GM21447 (cell line): ENCODE data around the gene CAPSL.
"Not testable (repeated sequence)": the region's sequence is repeated elsewhere in the genome, so short reads cannot be mapped to it uniquely, and the experiment has no call there.

Experiments used
- ATAC-seq: cut with Tn5 transposase; IDR thresholded peaks from one replicate; pipeline ENCODE4 v1.9.1; 2021; ENCODE audit not compliant: unreplicated experiment

The CAPSL gene

DNA sequence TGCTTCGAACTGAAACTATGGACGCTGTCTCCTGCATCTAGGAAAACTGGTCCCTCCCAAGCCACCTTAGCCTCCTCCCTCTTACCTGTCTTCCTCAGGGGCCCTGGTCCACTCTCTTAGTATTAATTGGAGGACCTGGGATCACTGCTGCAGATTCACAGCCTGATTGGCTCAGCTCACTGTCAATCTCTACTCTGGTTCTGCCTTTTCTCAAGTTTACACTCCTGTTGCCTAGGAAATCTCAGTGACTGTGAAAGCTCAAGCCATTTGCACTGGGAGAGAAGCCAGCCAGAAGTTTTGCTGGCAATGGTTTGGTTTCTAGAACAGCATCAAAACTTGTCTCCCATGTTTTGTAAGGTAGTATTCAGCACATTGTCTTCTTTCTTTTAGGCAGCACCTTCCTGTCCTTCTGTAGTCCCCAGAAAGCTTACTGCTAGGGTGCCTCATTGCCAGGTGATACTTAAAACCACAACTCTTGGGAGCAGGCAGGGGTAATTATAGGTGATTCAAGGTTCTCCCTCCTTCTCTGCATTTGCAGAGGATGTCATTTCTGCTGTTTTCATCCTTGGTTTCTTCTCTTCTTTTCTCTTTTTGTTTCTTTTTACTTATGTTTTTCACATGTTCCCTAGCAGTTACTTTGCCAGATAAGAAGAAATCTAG lies at the start of gene CAPSL:
CAPSL (minus strand) TSS at position 55 of the 660 bp plus-strand sequence. CDS start 17,502 bp downstream, outside the sequence.
- ATAC-seq, result no peak

GRCh38 chr5:35987776-35988175 lies 49.4 kb upstream of the CAPSL start:
- ATAC-seq, result no peak

DNA sequence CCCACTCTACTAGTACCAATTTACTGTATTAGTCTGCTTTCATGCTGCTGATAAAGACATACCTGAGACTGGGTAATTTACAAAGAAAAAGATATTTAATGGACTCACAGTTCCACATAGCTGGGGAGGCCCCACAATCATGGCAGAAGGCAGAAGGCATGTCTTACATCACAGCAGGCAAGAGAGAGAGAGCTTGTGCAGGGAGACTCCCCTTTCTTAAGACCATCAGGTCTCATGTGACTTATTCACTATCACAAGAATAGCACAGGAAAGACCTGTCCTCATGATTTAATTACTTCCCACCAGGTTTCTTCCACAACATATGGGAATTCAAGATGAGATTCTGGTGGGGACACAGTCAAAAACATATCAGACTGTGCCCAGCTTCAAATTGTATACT lies 41.3 kb upstream of the CAPSL start:
- ATAC-seq, result no peak

- not testable (repeated sequence) for ATAC-seq
Observed at GRCh38 chr5:35976859-35977258, 38.4 kb upstream of the CAPSL start.

DNA sequence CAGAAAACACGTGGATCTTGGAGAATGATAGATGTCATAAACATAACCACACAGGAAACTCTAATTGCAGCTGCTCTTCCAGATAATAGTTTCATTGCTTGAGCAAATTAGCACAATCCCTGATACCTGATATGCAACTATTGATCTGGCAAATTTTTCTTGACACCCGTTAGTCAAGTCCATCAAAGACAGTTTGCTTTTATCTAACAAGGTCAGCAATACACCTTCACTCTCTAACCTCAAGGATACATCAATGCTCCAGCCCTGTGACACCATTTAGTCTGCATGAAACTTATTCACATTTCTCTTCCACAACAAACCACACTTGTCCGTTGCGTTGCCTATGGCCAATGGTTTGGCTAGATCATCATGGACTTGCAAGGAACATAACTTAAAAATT lies 36.1 kb upstream of the CAPSL start:
- no peak for ATAC-seq

GRCh38 chr5:35971878-35972210 lies 33.4 kb upstream of the CAPSL start:
- no peak for ATAC-seq

DNA sequence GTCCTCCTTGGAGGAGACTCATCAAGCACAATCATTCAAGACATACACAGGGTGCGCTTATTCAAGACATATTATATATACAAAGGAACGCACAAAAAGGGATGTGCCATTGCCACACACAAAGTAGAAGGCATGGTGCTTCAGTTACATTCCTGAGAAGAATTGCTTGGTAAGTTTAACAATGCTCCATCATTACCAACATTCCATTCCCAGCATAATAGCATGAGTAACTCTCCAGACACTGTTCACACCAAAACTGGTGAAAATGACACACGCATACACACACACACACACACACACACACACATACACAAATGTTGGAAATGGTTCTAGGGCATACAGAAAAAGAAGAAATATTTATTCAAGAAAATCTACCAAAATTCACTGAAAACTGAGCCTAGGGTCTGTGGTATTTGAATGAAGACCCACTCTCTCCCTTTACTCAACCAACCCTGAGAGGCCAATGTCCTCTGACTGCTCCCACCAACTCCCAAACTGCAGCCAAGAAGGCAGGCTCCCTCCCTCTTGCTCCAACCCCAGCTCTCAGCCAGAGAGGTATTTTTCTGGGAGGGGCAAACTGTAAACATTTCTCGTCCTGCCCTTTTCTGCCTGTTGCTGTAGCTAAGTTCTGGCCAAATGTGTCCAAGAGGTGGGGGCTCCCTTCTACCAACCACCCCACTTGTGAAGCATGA lies 32.9 kb upstream of the CAPSL start:
- no peak for ATAC-seq

DNA sequence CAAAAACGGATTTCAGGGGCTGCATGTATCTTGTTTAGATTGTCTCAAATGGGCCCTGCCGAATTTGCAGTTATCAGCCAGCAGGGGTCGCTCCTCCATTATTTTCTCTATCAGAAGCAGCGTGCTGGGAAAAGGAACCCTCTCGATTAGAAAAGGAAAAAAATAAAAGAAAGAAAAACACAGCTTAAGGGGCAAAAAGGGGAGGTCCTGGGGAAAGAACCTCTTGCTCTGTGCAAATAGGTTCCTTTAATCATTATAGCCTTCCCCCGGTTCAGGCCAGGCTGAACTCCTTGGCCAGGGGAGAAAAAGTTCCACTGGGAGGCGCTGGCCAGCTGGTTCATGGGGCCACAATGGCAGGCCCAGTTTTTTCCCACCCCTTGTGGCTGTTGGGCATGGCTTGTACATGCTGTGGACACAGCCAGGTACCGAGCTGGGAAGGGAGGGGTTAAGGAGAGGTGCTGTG lies 25.0 kb upstream of the CAPSL start:
- ATAC-seq, result no peak

GRCh38 chr5:35960328-35960727 lies 21.9 kb upstream of the CAPSL start:
- no peak for ATAC-seq

DNA sequence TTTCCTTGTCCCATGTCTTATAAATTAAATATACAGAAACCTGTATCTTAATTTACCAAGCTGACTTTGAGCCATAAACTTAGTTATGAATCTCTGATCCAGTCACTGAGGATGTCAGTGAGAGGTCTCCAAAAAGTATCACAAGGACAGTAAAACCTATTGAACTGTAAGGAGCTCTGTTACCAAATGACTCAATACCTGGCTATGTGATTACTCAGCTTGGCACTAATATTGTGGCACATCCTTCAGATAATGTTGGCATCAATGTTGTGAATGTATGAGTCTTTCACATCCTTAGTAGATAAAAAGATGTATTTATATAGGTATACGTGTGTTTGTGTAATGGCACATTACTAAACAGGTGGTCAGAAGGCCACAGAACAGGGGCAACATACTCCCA lies 18.0 kb upstream of the CAPSL start:
- no peak for ATAC-seq

DNA sequence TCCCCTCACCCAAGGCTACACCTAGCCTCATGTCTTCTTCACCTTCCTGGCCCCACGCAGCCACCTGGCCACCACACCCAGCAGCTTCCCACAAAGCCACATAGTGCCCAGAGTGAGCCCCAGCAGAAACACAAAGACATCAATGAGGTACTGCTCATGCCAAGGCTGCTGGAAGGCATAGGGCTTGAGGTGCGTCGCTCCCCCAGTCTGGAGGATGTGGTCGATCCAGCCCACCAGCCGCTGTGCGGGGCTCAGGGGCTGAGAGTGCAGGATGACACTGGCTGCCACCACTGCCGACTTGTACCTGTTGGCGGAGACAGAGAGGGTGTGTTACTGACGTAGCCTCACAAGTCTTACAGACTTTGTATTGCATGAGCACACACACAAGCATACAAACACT lies 15.8 kb upstream of the CAPSL start:
- ATAC-seq, result no peak

DNA sequence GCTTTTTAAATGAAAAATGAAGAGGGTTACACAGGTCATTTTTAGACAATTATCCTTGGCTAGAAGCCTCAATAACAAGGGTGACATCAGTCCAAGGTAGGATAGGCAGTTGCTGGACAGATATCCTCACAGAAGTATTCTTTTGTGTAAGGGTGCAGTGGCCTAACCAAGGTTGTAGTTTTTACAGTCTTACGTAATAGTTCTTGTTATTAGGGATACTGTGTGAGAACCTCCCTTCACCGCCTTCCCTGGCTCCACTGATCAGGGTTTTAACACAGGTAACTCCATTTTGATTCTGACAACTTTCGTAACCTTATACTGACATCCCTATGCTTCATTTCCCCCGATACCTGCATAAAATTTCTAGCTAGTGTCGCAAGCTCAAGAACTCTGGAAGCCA lies 8.7 kb upstream of the CAPSL start:
- no peak for ATAC-seq

GRCh38 chr5:35939639-35940038 lies 1.2 kb upstream of the CAPSL start:
- ATAC-seq, result no peak

DNA sequence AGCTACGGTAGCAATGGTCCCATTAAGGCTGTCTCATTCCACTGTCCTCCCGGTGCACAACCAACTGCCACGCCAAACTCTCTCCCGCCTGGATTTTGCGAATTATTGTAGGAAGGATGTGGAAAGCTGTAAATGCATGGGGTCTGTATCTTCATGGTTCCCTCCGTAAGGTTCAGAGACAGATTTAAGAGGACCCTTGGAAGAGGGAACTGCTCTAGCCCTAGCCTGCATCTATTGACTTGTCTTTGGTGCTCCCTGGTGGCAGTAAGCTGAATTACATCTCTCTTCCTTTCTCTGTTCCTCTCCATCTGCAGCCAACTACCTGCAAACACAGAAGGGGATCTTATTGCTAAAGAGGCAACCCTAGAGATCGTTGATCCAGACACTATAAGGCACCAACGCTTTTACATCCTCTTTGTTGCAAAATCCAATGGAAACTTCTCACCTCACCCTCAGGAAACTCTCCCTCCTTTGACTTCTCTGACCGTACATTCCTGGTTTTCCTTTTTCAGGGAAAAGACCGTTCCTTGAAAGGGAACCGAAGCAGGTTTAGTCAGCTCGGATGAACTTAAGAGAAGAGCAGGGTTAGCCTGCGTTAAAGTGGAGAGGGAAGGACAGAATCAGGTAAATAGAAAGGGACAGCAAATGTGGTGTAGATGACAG lies 11.9 kb downstream of the CAPSL start:
- ATAC-seq, result peak; percentile 62

- ATAC-seq, result peak; percentile 64
Observed at GRCh38 chr5:35924950-35925722, 13.3 kb downstream of the CAPSL start.

DNA sequence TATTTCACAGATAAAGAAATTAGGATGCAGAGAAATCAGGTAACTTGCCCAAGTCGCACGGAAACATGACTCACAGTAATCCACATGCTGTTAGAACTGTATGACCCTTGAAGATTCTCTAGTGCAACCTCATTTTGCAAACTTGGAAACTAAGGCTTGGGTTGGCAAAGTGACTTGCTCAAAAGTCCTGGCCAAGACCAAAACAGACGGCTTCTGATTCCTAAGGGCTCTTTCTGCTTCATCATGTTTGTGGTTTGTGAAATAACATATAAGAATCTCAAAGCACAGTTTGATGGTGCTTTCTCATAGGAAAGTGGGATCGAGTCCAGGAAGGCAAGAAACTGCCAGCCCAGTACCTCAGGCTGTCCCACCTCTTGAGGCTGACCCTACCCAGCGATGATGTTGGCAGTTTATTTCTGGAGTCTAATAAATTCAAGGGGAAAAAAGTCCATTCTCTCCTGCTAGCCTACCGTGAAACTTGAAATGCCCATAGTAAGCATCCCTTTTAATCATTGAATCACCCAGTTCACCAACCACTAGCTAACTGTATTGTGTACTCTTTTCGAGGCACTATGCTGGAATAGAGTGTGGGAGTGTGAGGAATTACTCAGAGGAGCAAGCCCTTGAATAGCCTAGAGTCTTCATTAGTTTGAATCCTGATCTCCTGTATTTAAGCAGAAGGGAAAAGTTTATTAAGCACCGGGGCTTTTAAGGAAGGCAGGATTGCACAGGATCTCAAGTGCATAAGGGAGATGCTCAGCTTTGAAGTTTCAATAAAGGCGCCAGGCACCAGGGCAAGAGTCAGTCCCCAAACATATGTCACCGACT lies 14.1 kb downstream of the CAPSL start:
- ATAC-seq, result no peak

GRCh38 chr5:35922468-35922867 lies 16.0 kb downstream of the CAPSL start:
- no peak for ATAC-seq

GRCh38 chr5:35921930-35922329 lies 16.5 kb downstream of the CAPSL start:
- ATAC-seq, result no peak

DNA sequence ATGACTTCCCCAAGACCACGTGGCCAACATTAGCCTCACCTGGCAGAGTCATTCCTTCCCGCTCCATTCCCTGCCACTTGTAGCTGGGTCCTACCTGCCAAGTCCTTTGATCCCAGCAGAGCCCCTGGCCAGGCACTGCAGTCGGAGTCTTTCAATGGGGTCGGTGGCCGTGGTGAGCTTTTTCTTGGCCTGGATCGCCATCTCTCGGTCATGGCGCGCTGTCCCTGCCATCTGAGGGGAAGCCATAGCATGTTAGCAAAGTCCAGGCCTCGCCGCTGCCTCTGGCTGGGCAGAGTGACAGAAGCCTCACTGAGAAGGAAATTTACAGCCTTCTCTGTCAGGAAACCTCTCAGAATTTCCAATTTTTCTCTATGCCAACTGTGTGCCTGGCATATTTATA lies 17.5 kb downstream of the CAPSL start:
- no peak for ATAC-seq

DNA sequence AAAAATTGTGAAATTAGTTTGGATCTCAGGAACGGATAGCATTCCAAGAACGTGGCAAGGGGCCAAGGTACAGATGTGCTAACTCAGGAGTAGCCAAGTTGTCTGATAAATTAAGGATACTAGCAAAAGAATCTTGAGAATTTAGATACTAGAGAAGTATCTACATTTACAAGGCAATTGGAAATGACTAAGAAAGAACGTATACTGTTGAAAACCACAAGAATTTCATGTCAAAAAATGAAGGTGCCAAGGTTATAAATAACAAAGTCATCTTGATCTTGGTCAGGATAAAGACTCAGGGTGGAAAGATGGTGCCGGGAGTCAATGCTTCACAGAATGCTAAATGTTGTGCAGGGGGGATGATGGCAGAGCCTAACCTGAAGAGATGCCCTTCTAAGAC lies 19.2 kb downstream of the CAPSL start:
- ATAC-seq, result no peak

DNA sequence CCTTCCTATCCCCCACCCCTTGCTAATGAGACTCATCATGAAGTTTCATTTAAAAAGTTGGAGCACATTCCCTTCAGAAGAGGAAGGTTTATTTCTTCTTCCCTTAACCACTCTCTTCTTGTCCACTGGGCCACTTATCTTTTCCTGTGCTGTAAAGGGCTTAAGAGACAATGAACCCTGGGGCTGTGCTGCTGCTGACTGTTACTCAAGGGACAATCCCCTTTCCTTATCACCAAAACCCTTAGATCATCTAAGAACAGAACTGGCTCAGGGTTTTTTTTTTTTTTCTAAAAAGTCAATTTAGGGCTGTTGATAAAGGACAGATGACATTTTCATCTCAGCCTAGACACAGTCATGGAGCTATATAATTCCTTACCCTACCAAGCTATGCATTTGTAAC lies 29.6 kb downstream of the CAPSL start:
- ATAC-seq, result no peak
